Measurements from ENCODE around the gene TBC1D1. TPM values are rescaled to one million over a fixed set of nuclear protein-coding genes. Genes with fewer than 3 reads are reported as not detected.

TBC1D1 gene
- total RNA-seq, 2 donors from 2014 or later, result 55.3 to 77.4 TPM

- H3K27me3 ChIP-seq, result no peaks in the 10 kb centered on the region
- no peak overlapping the region for H3K27ac ChIP-seq
- no peaks in the 10 kb centered on the region for H3K4me1 ChIP-seq
- intact Hi-C loops (cut with DNase I), result no loop called here
- no peak overlapping the region for H3K4me3 ChIP-seq
- no peaks in the 10 kb centered on the region for H3K9me3 ChIP-seq
- TF ChIP-seq, protein P1, sequence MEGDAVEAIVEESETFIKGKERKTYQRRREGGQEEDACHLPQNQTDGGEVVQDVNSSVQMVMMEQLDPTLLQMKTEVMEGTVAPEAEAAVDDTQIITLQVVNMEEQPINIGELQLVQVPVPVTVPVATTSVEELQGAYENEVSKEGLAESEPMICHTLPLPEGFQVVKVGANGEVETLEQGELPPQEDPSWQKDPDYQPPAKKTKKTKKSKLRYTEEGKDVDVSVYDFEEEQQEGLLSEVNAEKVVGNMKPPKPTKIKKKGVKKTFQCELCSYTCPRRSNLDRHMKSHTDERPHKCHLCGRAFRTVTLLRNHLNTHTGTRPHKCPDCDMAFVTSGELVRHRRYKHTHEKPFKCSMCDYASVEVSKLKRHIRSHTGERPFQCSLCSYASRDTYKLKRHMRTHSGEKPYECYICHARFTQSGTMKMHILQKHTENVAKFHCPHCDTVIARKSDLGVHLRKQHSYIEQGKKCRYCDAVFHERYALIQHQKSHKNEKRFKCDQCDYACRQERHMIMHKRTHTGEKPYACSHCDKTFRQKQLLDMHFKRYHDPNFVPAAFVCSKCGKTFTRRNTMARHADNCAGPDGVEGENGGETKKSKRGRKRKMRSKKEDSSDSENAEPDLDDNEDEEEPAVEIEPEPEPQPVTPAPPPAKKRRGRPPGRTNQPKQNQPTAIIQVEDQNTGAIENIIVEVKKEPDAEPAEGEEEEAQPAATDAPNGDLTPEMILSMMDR (IDR thresholded peaks at IDR 0.05), result no peak
- DNase-seq, result no peak
- H3K36me3 ChIP-seq, result no peaks in the 10 kb centered on the region
- H3K9ac ChIP-seq (ENCODE audit: low read depth in 2 of 2, low read length in 2 of 2), result no peak overlapping the region
These were observed 111.0 kb downstream of the TBC1D1 start for GRCh38 chr4:38001927-38002326.

GRCh38 chr4:38002451-38003071 is 111.7 kb downstream of the TBC1D1 start:
- Histone ChIP-seq H3K27ac (no peak overlapping the region), H3K9ac (ENCODE audit: low read depth in 2 of 2, low read length in 2 of 2) (no peak overlapping the region), H3K27me3 (no peaks in the 10 kb centered on the region), H3K36me3 (no peaks in the 10 kb centered on the region), H3K4me3 (no peak overlapping the region), H3K9me3 (no peaks in the 10 kb centered on the region), H3K4me1 (no peaks in the 10 kb centered on the region)
- DNase-seq, result no peak
- TF ChIP-seq, protein P1 (IDR thresholded peaks at IDR 0.05), result no peak
- intact Hi-C loops (cut with DNase I), result no loop called here

- TF ChIP-seq, protein P1 (IDR thresholded peaks at IDR 0.05), result no peak
- Histone ChIP-seq H3K9me3 (no peaks in the 10 kb centered on the region), H3K4me3 (no peak overlapping the region), H3K4me1 (no peaks in the 10 kb centered on the region), H3K9ac (ENCODE audit: low read depth in 2 of 2, low read length in 2 of 2) (no peak overlapping the region), H3K27me3 (no peaks in the 10 kb centered on the region), H3K27ac (no peak overlapping the region), H3K36me3 (no peaks in the 10 kb centered on the region)
- DNase-seq, result no peak
- intact Hi-C loops (cut with DNase I), result no loop called here
These were observed 112.2 kb downstream of the TBC1D1 start for GRCh38 chr4:38003102-38003501.

GRCh38 chr4:38003628-38004027 is 112.7 kb downstream of the TBC1D1 start:
- no peaks in the 10 kb centered on the region for H3K4me1 ChIP-seq
- intact Hi-C loops (cut with DNase I), result no loop called here
- no peak overlapping the region for H3K27ac ChIP-seq

DNA sequence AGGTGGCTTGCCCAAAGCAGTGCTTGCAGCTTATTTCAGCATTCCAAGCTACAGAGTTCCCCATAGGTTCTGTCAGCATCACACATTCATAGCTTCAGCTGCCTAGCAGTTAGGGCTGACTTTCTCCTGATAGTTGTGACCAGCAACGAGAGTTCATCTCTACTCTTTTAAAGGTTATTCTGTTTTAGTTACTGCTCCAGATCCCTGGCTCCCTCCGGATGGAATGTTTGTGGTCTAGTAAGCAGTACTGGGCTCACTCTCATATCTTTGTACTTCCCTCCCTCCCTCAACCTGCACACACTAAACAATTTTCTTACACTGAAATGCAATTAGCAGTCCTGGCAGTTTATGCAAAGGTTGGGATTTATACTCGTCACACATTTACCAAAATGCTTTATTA is 113.2 kb downstream of the TBC1D1 start:
- no peak overlapping the region for H3K4me3 ChIP-seq
- H3K27ac ChIP-seq, result no peak overlapping the region
- TF ChIP-seq, protein P1 (IDR thresholded peaks at IDR 0.05), result no peak
- no peaks in the 10 kb centered on the region for H3K9me3 ChIP-seq
- no peaks in the 10 kb centered on the region for H3K27me3 ChIP-seq
- no peaks in the 10 kb centered on the region for H3K36me3 ChIP-seq
- H3K4me1 ChIP-seq, result no peaks in the 10 kb centered on the region
- intact Hi-C loops (cut with DNase I), result no loop called here
- DNase-seq, result no peak
- H3K9ac ChIP-seq (ENCODE audit: low read depth in 2 of 2, low read length in 2 of 2), result no peak overlapping the region

More at GRCh38 chr4:38003628-38004027, 112.7 kb downstream of the TBC1D1 start:
- H3K9me3 ChIP-seq, result no peaks in the 10 kb centered on the region
- TF ChIP-seq, protein P1 (IDR thresholded peaks at IDR 0.05), result no peak
- DNase-seq, result no peak
- no peak overlapping the region for H3K9ac ChIP-seq (ENCODE audit: low read depth in 2 of 2, low read length in 2 of 2)
- no peaks in the 10 kb centered on the region for H3K36me3 ChIP-seq
- no peak overlapping the region for H3K4me3 ChIP-seq
- no peaks in the 10 kb centered on the region for H3K27me3 ChIP-seq
